Stimulated activated CD8-positive, alpha-beta memory T cell treated with anti-CD3 and anti-CD28 coated beads, Interleukin-15, amount 100 ng/mL, for 1 hour (primary cell): ENCODE measurements around the gene PHLDB3.
"Not testable (repeated sequence)": the region's sequence is repeated elsewhere in the genome, so short reads cannot be mapped to it uniquely, and the experiment has no call there.

Source experiments
- DNase-seq: peaks from one replicate; pipeline ENCODE4 v3.0.0-alpha.2; 2020; ENCODE audit warnings: low read depth

The PHLDB3 gene

GRCh38 chr19:43467276-43467675, 37.3 kb downstream of the PHLDB3 start:
- DNase-seq = no peak

GRCh38 chr19:43466793-43467192, 37.8 kb downstream of the PHLDB3 start:
- DNase-seq = no peak

GRCh38 chr19:43465468-43466120, 39.0 kb downstream of the PHLDB3 start, which contains the start of gene LYPD3:
TSS of gene LYPD3 (minus strand) at chr19:43465608. CDS start at chr19:43465571, 37 bp downstream.
- DNase-seq = no peak

- peak; percentile 57 for DNase-seq
Measured at GRCh38 chr19:43464134-43464775, 40.3 kb downstream of the PHLDB3 start.

- DNase-seq = peak; percentile 99
Measured at GRCh38 chr19:43463381-43464133, 41.0 kb downstream of the PHLDB3 start.

- no peak for DNase-seq
Measured at GRCh38 chr19:43462785-43463380, 41.7 kb downstream of the PHLDB3 start.

- DNase-seq = no peak
Measured at GRCh38 chr19:43462383-43462782, 42.2 kb downstream of the PHLDB3 start.

DNA sequence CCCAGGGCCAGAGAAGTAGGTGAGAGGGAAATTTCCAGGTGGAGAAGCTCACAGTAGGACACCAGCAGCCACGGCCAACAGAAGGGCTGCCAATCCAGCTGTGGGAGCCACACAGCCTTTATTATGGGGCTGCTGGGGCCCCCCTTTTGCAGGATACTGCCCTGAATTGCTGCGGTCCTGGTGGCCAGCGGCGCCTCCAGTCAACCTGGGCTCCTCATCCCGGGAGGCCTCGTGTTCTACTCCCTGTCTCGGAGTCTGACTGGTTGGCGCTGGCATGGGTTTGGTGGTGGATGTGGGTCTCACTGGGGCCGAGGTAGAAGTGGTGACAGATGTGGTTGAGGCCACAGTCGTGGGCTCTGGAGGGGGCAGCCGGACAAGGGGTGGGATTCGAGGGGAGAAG, 43.2 kb downstream of the PHLDB3 start:
- DNase-seq = no peak

- DNase-seq = no peak
Measured at GRCh38 chr19:43460362-43461016, 44.1 kb downstream of the PHLDB3 start.

DNA sequence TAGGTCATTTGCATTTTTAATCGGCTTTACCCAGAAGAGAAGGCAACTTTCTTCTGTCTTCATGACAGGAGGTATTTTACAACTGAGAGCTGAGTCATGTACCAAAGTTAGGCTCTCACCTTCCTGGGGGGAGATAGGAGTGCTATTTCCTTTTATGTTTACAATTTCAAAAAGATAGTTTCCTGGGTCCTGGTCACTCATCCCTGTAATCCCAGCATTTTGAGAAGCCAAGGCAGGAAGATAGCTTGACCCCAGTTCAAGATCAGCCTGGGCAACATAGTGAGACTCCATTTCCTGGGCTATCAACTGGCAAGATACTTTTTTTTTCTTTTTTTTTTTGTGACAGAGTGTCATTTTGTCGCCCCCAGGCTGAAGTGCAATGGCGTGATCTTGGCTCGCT, 46.7 kb downstream of the PHLDB3 start:
- DNase-seq = no peak

DNA sequence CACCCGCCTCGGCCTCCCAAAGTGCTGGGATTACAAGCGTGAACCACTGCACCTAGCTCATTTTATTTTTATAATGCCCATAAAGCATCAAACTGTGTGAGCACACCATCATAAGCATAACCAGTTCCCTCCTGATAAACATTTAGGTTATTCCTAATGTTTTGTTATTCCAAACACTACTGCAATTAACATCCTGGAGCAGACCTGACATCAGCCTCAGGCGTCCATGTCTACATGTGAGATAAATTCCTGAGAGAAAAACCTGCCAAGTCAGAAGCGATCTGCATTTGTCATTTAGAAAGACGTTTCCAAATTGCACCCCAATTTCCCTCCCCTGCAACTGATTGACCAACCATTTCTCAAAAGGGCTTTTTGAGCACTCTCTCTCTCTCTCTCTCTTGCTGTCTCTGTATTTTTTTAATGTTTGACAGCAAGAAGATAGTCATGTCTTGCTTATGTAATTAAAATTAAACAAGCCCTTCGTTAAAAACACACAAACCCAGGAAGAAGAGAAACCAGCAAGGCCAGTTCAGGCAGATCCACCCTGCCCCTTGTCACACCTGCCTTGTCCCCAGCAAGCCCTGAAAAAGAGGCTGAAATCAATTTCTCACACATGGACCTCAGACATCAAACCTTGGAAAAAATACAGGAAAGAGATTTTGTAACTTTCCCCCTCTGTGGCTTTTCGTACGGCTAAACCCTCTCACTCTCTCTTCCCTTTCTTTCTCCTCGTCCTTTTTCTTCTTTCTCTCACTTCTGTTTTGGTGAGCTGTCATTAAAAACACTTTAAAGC, 49.0 kb downstream of the PHLDB3 start:
- DNase-seq = no peak

- DNase-seq = no peak
Measured at GRCh38 chr19:43454031-43454430, 50.5 kb downstream of the PHLDB3 start.

GRCh38 chr19:43452582-43452981, 52.0 kb downstream of the PHLDB3 start:
- no peak for DNase-seq

- no peak for DNase-seq
Measured at GRCh38 chr19:43450545-43450997, 54.0 kb downstream of the PHLDB3 start.

DNA sequence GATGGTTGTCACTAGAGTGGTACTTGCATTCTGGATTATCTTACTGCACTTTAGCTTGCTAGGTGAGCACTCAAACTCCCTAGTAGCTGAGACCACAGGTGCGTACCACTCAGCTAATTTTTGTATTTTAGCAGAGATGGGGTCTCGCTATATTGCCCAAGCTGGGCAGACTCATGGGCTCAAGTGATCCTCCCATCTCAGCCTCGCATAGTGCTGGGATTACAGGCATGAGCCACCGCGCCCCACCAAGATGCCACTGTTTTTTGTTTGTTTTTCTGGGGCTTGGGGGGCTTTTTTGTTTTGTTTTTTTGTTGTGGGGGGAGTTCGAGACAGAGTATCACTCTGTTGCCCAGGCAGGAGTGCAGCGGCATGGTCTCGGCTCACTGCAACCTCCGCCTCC, 56.9 kb downstream of the PHLDB3 start:
- no peak for DNase-seq

DNA sequence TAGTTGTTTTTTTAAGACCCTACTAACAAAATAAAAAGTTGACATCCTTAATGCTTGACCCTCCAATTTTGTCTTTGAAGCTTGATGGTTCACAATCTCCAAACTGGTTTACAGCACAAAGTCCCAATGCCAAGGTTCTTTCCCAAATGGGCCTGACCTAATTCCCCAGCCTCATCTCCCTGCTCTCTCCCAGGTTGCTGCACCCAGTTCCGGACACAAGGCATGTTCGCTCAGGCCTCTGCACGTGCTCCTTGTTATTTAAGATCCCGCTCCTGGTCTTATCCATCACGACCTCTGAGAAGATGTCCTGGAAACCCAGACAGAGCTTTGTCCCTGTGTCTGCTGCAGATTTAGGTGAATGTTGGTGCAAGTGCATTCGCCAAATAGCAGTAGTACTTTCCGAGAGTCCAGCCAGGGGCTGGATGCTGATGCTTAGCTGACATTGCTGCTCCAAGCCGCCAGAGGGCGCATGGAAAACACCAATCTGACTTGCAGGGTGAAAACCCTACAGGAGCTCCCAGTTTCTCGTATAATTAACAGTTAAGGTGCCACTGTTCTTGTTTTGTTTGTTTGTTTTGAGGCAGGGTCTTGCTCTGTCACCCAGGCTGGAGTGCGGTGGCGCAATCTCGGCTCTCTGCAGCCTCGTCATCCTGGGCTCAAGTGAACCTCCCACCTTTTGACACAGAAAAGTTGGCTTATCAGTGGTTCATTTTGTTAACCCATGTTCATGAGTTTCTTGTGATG, 57.6 kb downstream of the PHLDB3 start:
- DNase-seq = peak; percentile 66

- no peak for DNase-seq
Measured at GRCh38 chr19:43445426-43445825, 59.1 kb downstream of the PHLDB3 start.

- no peak for DNase-seq
Measured at GRCh38 chr19:43444531-43445287, 59.8 kb downstream of the PHLDB3 start.

DNA sequence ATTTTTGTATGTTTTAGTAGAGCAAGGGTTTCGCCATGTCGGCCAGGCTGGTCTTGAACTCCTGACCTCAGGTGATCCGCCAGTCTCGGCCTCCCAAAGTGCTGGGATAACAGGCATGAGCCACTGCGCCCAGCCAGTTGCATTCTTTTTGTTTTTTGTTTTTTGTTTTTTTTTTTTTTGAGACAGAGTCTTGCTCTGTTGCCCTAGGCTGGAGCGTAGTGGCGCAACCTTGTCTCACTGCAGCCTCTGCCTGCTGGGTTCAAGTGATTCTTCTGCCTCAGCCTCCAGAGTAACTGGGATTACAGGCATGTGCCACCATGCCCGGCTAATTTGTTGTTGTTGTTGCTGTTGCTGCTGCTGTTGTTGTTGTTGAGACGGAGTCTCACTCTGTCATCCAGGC, 60.5 kb downstream of the PHLDB3 start:
- DNase-seq = not testable (repeated sequence)

DNA sequence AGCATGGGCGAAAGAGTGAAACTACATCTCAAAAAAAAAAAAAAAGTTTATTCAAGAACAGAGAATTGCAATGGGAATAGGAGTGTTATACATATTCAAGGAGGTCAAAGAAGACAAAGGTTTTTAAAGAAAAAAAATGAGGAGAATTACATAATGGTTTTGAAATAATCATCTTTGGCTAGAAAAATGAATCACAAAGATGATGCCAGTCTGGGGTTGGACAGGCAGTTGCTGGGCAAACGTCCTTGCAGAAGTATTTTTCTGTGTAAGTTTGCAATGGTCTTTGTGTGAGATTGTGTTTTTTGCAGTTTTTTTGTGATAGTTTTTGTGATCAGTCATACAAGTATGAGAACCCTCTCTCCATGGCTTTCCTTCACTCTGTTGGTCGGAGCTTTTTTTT, 62.8 kb downstream of the PHLDB3 start:
- no peak for DNase-seq
